ENCODE results near the gene B3GNT9.

B3GNT9 gene

GRCh38 chr16:67166110-67166547, 15.3 kb upstream of the B3GNT9 start:
- no peak for DNase-seq

- no peak for DNase-seq
Measured at GRCh38 chr16:67165121-67166078, 14.6 kb upstream of the B3GNT9 start.

GRCh38 chr16:67164599-67165061, 13.8 kb upstream of the B3GNT9 start, which contains the start of gene HSF4:
HSF4 (plus strand) TSS chr16:67164745; CDS start chr16:67164812, 67 bp downstream.
- no peak for DNase-seq

GRCh38 chr16:67163999-67164558, 13.3 kb upstream of the B3GNT9 start:
- DNase-seq: no peak

- DNase-seq: no peak
Measured at GRCh38 chr16:67163164-67163998, 12.6 kb upstream of the B3GNT9 start.

GRCh38 chr16:67162506-67163163, 11.8 kb upstream of the B3GNT9 start:
- no peak for DNase-seq

GRCh38 chr16:67161595-67162058, 10.8 kb upstream of the B3GNT9 start:
- no peak for DNase-seq

- DNase-seq: no peak
Measured at GRCh38 chr16:67158637-67159600, 8.1 kb upstream of the B3GNT9 start.

GRCh38 chr16:67157892-67158635, 7.3 kb upstream of the B3GNT9 start:
- DNase-seq: no peak

- DNase-seq: no peak
Measured at GRCh38 chr16:67157106-67157748, 6.4 kb upstream of the B3GNT9 start.

- DNase-seq: no peak
Measured at GRCh38 chr16:67156143-67156844, 5.5 kb upstream of the B3GNT9 start.

GRCh38 chr16:67155295-67156142, 4.7 kb upstream of the B3GNT9 start:
- DNase-seq: peak; percentile 80

- no peak for DNase-seq
Measured at GRCh38 chr16:67154578-67155294, 3.9 kb upstream of the B3GNT9 start.

- no peak for DNase-seq
Measured at GRCh38 chr16:67151431-67152097, 766 bp upstream of the B3GNT9 start.

- DNase-seq: peak; percentile 88
Measured at GRCh38 chr16:67150047-67150832, 558 bp downstream of the B3GNT9 start.
